Colonic mucosa (tissue), 4 donors: Measurements from ENCODE around the gene VILL. TPM values are rescaled to one million over a fixed set of nuclear protein-coding genes. Genes with fewer than 3 reads are reported as not detected.
A peak's percentile ranks its signal among the peaks of the same experiment; 100 is the strongest.

Experiments
- DNase-seq: peaks from one replicate; pipeline ENCODE4 v3.0.0-alpha.2; 2020
- H3K27ac ChIP-seq: fragments of 200-600 bp; one replicate; pipeline ENCODE4 v1.8.0; 2021
- H3K27me3 ChIP-seq: fragments of 200-600 bp; one replicate; pipeline ENCODE4 v1.8.0; 2021
- H3K36me3 ChIP-seq: fragments of 200-600 bp; one replicate; pipeline ENCODE4 v1.8.0; 2021
- H3K4me1 ChIP-seq: fragments of 200-600 bp; one replicate; pipeline ENCODE4 v1.8.0; 2021; ENCODE audit warnings: mild to moderate bottlenecking
- H3K4me3 ChIP-seq: fragments of 200-600 bp; one replicate; pipeline ENCODE4 v1.8.0; 2021
- H3K9ac ChIP-seq, 2 donors: one replicate each; pipeline ENCODE4 v1.7.0; 2013; ENCODE audit warnings: control low read depth in 2 of 2, low read depth in 2 of 2, low read length in 2 of 2
- H3K9me3 ChIP-seq: fragments of 200-600 bp; one replicate; pipeline ENCODE4 v1.8.0; 2021
- CTCF ChIP-seq: fragments of 200-600 bp; IDR thresholded peaks from one replicate; pipeline ENCODE4 v1.8.0; 2022; ENCODE audit warnings: antibody characterized with exemption, mild to moderate bottlenecking
- intact Hi-C: fragments of 100-400 bp; cut with DNase I; formaldehyde crosslinking; loops from one replicate; pipeline ENCODE4 v1.14.1; 2022
- total RNA-seq, 2 donors: library from RNA; stranded (reverse); fragmentation: NEBNext Ultra II Directional in 1 of 2; extraction: Animal tissue kit (Norgen Biotek cat#: 25700) in 1 of 2; gene quantifications; one replicate each; pipeline ENCODE4 v1.2.1, GENCODE V29; 2021
- donor health status: healthy.
- donor health status: DM: no; HTN: no; CAD: no.
- donor health status: DM: no; HTN: no; CAD: no.

The VILL gene
- 100 to 1,000 TPM; 155 to 166 TPM for total RNA-seq

- Histone ChIP-seq H3K9me3 (no peaks in the 10 kb centered on the region), H3K27ac (peak within 1 kb of the TSS; percentile 85), H3K9ac (peak within 1 kb of the TSS; percentile 82 to 98), H3K27me3 (no peaks in the 10 kb centered on the region), H3K4me1 (peaks cover 28% of the 10 kb centered on the region), H3K36me3 (no peaks in the 10 kb centered on the region), H3K4me3 (peak within 1 kb of the TSS; percentile 31)
- TF ChIP-seq CTCF = no peak
- DNase-seq = peak; percentile 91
- intact Hi-C loops = no loop called here
Observed at GRCh38 chr3:37990527-37990926, at the start of gene VILL. Gene VILL (plus strand): TSS chr3:37990786. CDS start chr3:37993673, 2,887 bp downstream.

- peak overlapping the region; percentile 75 for H3K27ac ChIP-seq
- H3K9ac ChIP-seq = peak overlapping the region in 1 of 2 donors; percentile 76
- intact Hi-C loops = no loop called here
- no peaks in the 10 kb centered on the region for H3K36me3 ChIP-seq
- H3K4me3 ChIP-seq = no peak overlapping the region
- H3K9me3 ChIP-seq = no peaks in the 10 kb centered on the region
- H3K27me3 ChIP-seq = no peaks in the 10 kb centered on the region
- no peak for TF ChIP-seq CTCF
- DNase-seq = no peak
- H3K4me1 ChIP-seq = peaks cover 25% of the 10 kb centered on the region
Observed at GRCh38 chr3:37941608-37942508, 48.7 kb upstream of the VILL start.

- no peak for DNase-seq
- Histone ChIP-seq H3K27me3 (no peaks in the 10 kb centered on the region), H3K4me1 (peaks cover 25% of the 10 kb centered on the region), H3K36me3 (no peaks in the 10 kb centered on the region), H3K9me3 (no peaks in the 10 kb centered on the region), H3K4me3 (no peak overlapping the region), H3K9ac (peak overlapping the region in 1 of 2 donors; percentile 76), H3K27ac (peak overlapping the region; percentile 75)
- intact Hi-C loops = no loop called here
- TF ChIP-seq CTCF = no peak
Observed at GRCh38 chr3:37942646-37943045, 47.9 kb upstream of the VILL start.

- no peak overlapping the region for H3K4me3 ChIP-seq
- H3K27ac ChIP-seq = peak overlapping the region; percentile 16
- peak overlapping the region in 1 of 2 donors; percentile 16 for H3K9ac ChIP-seq
- no peaks in the 10 kb centered on the region for H3K36me3 ChIP-seq
- intact Hi-C loops = no loop called here
- no peak for TF ChIP-seq CTCF
- no peaks in the 10 kb centered on the region for H3K27me3 ChIP-seq
- peaks cover 25% of the 10 kb centered on the region for H3K4me1 ChIP-seq
- H3K9me3 ChIP-seq = no peaks in the 10 kb centered on the region
- DNase-seq = no peak
Observed at GRCh38 chr3:37943126-37943525, 47.5 kb upstream of the VILL start.

GRCh38 chr3:37943631-37944314 is 46.8 kb upstream of the VILL start:
- no peak overlapping the region for H3K4me3 ChIP-seq
- H3K27ac ChIP-seq = peak overlapping the region; percentile 62
- no peaks in the 10 kb centered on the region for H3K27me3 ChIP-seq
- no peaks in the 10 kb centered on the region for H3K9me3 ChIP-seq
- H3K9ac ChIP-seq = no peak overlapping the region
- H3K4me1 ChIP-seq = peaks cover 25% of the 10 kb centered on the region
- TF ChIP-seq CTCF = no peak
- intact Hi-C loops = no loop called here
- H3K36me3 ChIP-seq = no peaks in the 10 kb centered on the region
- DNase-seq = no peak
